ENCODE data around the gene TSHZ3.

Gene TSHZ3

GRCh38 chr19:31337008-31337914 lies 12.0 kb downstream of the TSHZ3 start:
- no peak for DNase-seq (ENCODE audit: low read depth)

DNA sequence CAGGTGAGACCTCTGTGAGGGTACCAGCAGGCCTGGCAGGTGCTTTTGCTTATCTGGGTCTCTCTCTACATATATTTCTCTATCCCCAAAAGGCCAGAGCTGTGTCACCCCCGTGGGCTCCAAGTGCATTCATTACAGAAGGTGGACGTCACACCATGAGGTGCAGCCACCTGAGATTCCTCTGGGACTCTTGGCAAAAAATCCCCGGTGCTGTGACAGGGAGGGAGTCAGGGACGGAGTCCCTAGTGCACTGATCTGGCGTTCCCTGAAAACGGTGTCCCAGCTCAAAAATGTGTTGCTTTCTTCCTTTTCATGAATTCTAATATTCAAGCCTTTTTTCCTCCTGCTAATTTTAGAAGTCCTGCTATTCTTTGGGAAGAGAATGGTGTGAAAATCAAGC lies 13.5 kb downstream of the TSHZ3 start:
- DNase-seq (ENCODE audit: low read depth), result no peak

GRCh38 chr19:31334849-31335624 lies 14.2 kb downstream of the TSHZ3 start:
- DNase-seq (ENCODE audit: low read depth), result no peak

DNA sequence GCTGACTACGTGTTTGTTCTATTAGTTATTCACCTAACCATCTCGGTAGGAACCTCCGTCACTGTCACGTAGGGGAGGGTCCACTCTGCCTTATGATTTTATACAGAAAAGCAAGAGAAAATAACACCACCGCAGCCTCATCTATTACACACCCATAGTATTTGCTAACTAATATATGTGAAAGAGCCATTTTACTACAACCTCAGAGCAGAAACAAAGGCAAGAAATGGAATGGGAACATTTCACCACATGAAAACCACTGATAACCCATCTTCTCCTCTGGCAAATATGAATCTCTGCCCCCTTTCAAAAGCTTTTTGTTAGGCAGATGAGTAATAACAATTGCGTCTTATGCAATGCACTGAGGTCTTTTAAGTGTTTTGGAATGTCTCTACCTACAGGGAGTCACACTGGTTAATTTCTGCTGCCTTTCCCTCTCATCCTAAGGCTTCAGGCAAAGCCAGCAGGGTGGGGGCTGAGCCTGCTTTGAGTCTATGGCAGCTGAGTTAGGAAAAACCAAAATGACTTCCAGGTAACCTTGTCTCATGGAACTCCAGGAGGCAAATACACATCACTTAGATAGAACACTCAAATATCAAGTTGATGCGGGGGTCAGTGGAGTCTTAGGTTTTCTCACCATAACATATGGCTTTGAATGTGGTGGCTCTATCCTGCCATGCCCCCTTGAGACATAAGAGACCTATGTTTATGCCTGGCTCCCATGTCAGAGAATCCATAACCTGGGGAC lies 15.0 kb downstream of the TSHZ3 start:
- DNase-seq (ENCODE audit: low read depth), result no peak

- DNase-seq (ENCODE audit: low read depth), result no peak
Measured at GRCh38 chr19:31332096-31332495, 17.1 kb downstream of the TSHZ3 start.

DNA sequence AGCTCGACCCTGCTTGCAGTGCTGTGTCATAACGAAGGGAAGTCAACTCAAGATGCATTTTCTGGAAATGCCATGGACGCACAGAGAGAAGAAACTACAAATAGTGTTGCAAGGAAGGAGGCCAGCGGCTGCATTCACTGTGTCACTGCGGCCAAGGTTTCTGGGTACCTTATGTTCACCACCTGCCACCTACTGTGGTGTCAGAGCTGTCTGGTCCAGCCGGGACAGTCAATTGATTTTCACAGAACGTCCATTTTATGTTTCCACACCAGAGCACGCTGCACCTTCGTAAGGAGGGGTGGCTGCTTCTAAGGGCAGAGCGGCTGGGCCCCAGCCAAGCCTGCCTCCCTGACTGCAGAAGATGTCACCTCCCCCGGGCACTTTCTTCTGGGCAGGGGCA lies 17.7 kb downstream of the TSHZ3 start:
- DNase-seq (ENCODE audit: low read depth), result no peak

DNA sequence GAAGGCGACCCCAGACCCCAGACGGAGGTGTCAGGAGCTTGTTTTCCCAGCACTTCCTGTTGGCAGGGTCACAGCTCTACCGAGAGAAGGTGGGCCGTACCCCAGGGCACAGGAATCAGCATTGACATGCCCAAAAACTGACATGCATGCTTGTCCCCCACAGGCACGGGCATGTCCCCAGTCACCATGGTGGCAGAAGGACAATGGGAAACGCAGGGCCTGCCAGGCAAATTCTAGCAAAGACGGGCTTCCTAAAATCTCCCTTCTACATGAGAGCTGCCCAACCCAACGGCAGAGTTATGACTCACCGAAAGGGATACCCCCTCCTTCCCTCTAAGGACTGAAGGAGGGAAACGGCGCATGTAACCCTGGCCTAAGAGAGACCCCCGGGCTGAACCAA lies 18.5 kb downstream of the TSHZ3 start:
- no peak for DNase-seq (ENCODE audit: low read depth)

DNA sequence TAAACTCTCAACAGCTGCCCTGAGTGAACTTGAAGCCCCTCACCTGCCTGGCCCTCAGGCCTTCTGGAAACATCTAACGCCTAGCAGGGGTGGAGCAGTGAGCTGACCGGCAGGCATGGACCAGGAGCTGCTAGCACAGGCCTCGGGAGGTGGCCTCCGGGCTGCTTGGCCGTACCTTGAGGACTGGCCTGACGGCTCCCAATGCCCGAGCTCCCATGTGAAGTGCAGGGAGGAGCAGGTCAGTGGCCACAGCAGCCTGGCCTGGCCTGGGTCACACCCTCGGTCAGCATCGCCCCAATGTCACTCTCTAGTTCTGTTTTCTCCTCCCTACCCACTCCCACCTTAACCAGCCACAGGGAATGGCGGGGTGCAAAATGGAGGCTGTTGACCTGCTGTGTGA lies 19.0 kb downstream of the TSHZ3 start:
- DNase-seq (ENCODE audit: low read depth), result no peak

DNA sequence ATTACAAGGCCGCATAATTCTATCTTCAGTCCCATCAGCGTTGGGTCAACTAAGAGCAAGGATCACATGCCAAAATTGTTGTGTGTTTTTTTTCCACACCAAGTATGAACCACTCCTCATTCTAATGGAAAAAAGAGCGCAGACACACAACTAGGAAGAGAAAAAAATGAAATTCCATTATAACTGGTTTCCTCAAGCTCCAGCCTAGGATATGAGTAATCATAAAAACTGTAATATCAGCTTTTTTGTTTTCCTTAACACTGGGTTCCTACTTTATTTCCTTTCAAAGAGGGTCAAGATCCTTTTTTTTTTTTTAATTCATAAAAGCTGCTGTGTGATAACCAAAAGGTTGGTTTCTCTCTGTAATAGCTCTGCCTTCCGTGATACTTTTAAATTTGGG lies 19.4 kb downstream of the TSHZ3 start:
- DNase-seq (ENCODE audit: low read depth), result no peak

DNA sequence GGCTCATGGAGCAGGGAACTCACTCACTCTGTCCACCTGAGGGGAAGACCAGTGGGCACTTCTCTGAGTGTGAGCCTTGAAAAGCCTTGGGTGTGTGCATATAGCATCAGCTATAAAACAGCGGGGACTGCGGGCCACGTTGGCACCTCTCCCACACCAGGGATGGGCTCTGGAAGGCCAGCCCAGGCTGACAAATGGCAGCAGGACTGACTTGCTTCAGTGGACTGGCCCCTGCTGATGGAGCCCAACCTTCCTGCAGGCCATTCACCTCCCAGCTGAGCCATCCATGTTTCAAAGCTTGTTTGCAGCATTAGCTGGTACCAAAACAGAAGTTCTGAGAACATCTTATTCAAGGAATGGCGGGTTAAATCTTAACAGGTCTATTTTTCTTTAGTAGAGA lies 21.0 kb downstream of the TSHZ3 start:
- no peak for DNase-seq (ENCODE audit: low read depth)

DNA sequence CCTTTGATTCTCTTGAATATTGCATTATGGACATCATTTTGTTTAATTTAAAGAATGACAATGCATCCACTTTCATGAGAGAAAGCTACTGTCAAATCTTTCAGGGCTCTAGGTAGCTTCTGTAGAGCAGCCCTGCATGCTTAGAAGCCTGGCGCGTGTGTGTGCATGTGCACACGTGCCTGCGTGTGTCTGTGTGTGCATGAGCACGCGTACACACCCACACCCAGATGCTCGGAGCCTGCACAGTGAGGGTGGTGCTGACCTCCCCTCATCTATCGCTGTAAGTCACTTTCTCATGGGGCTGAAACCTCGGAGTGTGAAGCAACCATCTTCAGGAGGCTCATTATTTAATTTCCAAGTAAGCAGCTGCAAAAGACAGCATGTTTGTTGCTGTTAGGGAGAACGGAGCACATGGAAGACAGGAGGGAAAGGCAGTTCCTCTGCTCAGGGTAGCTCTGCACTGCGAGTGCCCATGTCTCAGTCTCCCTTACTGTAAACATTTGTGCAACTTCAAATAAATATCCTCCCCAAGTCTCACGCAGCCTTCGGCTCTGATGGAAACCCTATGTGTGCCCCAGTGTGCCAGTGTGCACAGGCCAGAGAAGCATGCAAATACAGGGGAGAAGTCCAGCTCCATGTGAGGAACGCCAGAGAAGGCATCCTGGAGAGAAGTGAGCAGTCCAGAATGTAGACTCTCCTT lies 22.8 kb downstream of the TSHZ3 start:
- no peak for DNase-seq (ENCODE audit: low read depth)

- DNase-seq (ENCODE audit: low read depth), result no peak
Measured at GRCh38 chr19:31325342-31325741, 23.9 kb downstream of the TSHZ3 start.

DNA sequence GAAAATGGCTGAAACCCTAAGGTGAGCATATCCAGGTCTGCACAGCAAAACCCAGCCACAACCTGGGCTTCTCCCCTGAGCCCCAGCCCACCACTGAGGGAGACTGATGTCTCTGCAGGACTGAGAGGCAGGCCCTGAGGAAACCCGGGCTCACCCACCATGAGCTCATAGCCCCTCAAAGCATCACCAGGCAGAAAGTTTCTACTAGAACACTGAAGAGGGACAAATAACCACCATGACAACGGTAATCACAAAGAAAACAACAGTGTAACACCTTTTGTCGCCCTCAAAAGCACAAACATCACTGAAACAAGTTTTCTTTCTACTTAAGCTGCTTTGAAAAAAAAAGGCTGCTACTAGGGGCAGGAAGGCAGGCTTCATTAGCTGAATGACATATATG lies 29.8 kb downstream of the TSHZ3 start:
- DNase-seq (ENCODE audit: low read depth), result no peak

DNA sequence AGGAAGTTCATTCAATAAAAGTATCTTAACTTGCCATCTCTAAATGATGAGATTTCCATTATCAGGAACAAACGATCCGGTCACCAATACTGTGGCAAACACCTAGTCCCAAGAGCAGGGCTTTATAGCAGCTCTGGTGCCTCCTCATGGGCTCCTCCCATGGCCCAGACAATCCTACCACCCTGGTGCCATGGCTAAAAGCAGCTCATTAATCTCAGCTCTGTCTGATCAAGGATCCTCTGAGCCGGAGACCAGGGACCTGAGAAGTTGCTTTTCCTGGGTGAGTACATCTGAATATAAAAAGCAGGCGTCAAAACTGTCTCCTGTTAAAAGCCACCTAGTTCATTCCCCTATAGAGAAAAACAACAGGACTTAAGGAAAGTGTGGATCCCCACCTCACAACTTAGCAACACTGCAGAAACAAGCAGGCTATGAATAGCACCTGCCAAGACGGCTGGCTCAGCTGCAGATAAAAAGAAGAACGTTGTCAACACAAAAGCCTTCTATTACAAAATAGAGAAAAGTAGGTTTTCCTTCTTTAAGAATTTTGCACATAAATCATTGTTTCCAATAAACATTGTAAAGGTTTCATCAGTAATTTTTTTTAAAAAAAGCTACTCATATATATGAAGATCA lies 30.3 kb downstream of the TSHZ3 start:
- no peak for DNase-seq (ENCODE audit: low read depth)

DNA sequence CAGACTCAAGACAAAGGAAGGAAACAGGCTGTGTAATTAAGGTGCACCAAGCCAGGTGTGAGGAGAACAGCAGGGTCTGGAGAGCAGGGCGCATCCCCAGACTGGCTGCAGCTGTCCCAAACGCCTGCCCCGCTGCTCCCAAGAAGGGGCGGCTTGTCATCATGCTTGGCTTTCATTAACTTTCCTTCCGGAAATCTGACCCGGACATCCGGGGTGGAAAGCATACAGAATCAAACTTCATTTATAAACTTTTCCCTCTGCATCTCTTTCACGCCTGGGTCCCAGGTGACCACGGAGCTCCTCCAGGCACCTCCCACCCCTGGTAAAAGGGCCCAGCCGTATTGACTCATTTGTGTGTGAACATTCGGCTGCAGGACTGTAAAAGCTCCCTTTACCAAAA lies 31.7 kb downstream of the TSHZ3 start:
- no peak for DNase-seq (ENCODE audit: low read depth)

DNA sequence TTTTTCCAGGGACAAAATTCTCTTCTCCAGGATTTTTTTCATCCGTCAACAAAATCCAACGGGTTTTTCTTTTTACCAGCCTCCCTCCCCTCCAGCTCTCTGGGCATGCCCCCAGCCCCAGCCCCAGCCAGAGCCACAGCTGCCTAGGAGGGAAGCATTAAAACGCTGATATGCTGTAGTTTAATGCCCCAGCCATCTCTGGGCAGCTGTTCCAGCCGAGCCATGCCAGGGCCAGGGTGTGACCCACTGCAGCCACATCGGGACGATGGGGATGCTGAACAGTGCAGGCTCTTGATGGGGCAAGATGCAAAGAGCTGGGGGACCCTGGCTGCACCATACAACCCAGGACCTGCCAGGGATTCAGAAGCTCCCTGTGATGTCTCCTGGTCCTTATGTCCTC lies 32.1 kb downstream of the TSHZ3 start:
- no peak for DNase-seq (ENCODE audit: low read depth)

- DNase-seq (ENCODE audit: low read depth), result no peak
Measured at GRCh38 chr19:31316201-31316951, 32.9 kb downstream of the TSHZ3 start.

DNA sequence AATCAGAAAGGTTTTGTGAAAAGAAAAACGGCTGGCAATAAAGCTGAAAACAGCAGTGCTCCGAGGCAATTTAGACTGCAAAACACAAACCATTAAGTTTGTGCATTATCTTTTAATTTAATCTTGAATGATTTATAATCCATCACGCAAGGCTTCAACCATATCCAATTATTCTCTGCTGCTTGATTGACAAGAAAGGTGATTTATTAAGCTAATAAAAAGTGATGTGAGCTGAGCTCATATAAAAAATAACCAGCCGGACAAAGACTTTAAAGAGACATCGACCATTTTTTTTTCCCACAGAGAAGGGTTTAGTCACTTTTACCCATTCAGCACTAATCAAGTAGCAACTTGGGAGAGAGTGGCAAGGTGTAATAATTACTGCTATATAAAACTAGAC lies 33.6 kb downstream of the TSHZ3 start:
- DNase-seq (ENCODE audit: low read depth), result no peak

DNA sequence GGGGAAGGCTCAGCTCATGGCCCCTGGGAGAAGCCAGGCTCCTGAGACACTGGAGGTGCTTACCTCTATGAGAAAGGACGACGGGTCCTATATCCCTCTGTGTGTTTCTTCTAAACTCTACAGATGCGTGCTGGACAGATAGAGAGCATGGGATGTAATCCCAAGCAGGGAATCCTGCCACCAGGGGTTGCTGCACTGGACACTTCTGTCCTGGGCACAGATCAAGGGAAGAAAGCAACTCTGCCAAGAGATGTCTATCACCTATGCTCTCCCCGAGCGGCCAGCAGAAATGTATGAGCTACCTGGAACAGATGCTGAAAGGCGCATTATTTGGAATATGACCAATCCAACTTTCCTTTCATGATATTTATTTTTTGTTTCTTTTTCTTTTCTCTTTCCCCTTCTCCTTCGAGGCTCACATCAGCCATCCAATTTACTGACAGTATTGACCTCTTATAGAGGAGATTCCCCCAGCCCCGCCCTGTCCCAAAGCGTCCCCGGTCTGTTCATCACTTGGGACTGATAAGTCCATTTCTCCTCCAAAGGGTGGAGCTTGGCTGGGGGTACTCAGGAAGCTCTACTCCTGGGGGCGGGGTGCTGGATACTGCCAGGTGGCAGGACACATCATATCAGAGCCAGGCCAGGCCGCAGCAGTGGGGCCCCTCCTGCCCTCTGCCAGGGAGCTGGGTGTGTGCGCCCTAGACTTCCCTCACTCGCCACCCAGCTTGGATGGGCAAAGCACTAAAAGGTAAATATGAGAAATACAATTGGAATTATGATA lies 34.2 kb downstream of the TSHZ3 start:
- no peak for DNase-seq (ENCODE audit: low read depth)

DNA sequence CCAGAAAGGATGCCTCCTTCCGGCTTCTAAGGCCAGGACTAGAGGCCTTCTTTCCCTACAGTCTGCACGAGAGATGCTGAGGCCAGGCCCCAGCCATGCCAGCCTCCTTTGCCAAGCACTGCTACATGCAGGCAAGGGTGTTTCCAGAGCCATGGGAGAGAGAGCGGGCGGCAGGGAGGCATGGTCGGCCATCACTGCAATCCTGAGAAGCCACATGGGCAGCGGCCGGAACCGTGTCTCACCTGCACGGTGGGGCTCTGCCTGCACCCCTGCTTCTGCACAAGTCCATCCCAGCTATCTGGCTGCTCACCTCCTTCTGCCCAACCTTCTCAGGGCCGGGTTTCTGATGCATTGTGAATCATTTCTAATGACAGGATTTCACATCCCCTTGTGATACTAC lies 35.1 kb downstream of the TSHZ3 start:
- DNase-seq (ENCODE audit: low read depth), result no peak
